ENCODE data around the gene EYA3.

Gene EYA3

GRCh38 chr1:28037946-28038345, 50.5 kb downstream of the EYA3 start:
- DNase-seq (ENCODE audit: extremely low read depth, low read depth), result no peak
- no peak for TF ChIP-seq CTCF (IDR thresholded peaks at IDR 0.05; ENCODE audit: low read depth, low read length)

- DNase-seq (ENCODE audit: extremely low read depth, low read depth), result no peak
- TF ChIP-seq CTCF (IDR thresholded peaks at IDR 0.05; ENCODE audit: low read depth, low read length), result no peak
Measured at GRCh38 chr1:28037206-28037605, 51.2 kb downstream of the EYA3 start.

- no peak for TF ChIP-seq CTCF (IDR thresholded peaks at IDR 0.05; ENCODE audit: low read depth, low read length)
- no peak for DNase-seq (ENCODE audit: extremely low read depth, low read depth)
Measured at GRCh38 chr1:28036431-28036830, 52.0 kb downstream of the EYA3 start.

GRCh38 chr1:28035420-28035819, 53.0 kb downstream of the EYA3 start:
- no peak for DNase-seq (ENCODE audit: extremely low read depth, low read depth)
- TF ChIP-seq CTCF (IDR thresholded peaks at IDR 0.05; ENCODE audit: low read depth, low read length), result no peak

- DNase-seq (ENCODE audit: extremely low read depth, low read depth), result no peak
- no peak for TF ChIP-seq CTCF (IDR thresholded peaks at IDR 0.05; ENCODE audit: low read depth, low read length)
Measured at GRCh38 chr1:28032281-28032680, 56.1 kb downstream of the EYA3 start.

- DNase-seq (ENCODE audit: extremely low read depth, low read depth), result no peak
- TF ChIP-seq CTCF (IDR thresholded peaks at IDR 0.05; ENCODE audit: low read depth, low read length), result no peak
Measured at GRCh38 chr1:28031173-28031572, 57.2 kb downstream of the EYA3 start.

- DNase-seq (ENCODE audit: extremely low read depth, low read depth), result no peak
- no peak for TF ChIP-seq CTCF (IDR thresholded peaks at IDR 0.05; ENCODE audit: low read depth, low read length)
Measured at GRCh38 chr1:28028873-28029654, 59.3 kb downstream of the EYA3 start.

All from AG09319 (cell line).